ENCODE results near the gene KISS1R. TPM values are rescaled to one million over a fixed set of nuclear protein-coding genes. Genes with fewer than 3 reads are reported as not detected.
A peak's percentile ranks its signal among the peaks of the same experiment; 100 is the strongest.

Gene KISS1R
- total RNA-seq, 1 experiment from 2014 or later = not detected

DNA sequence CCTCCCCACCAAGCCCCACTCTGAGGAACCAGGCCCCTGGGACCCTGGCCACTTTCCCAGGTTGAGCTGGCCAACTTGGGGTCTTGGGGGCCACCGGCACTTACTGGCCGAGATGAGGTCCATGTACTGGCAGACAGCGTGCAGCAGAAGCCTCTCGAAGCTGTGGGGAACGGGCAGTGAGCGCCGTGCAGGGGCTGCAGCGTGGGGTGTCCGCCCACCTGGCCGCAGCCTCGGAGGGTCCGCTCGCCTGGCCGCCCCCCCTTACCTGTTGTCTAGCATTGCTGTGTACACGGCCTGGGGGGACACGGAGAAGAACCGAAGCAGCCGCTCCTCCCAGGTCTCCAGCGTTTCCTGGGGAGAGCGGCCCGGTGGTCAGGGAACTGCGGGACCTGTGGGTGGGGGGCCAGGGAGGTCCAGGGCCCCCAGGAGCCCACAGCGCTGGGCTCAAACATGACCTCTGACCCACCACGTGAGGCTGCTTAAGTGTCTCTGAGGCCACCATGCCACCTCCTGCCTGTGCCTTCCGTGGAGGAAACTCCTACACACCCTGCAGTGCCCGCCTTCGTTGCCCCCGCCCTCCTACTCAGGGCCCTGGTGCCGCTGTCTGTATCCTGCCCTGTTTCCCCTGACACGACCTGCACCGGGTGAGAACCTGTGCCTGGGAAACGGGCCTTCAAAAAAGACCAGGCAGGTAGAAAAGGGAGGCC lies 17.6 kb upstream of the KISS1R start:
- Mint-ChIP-seq H3K36me3 (ENCODE audit: insufficient read depth, unreplicated experiment) (peaks cover 25% of the 10 kb centered on the region), H3K4me1 (ENCODE audit: insufficient read depth, unreplicated experiment) (no peaks in the 10 kb centered on the region), H3K27ac (ENCODE audit: low read depth, unreplicated experiment) (no peak overlapping the region), H3K4me3 (ENCODE audit: unreplicated experiment) (no peak overlapping the region), H3K27me3 (ENCODE audit: insufficient read depth, unreplicated experiment) (no peaks in the 10 kb centered on the region), H3K9me3 (ENCODE audit: unreplicated experiment) (no peaks in the 10 kb centered on the region)
- POLR2A ChIA-PET = no interaction called here
- no peak for DNase-seq (ENCODE audit: unreplicated experiment)
- CTCF ChIA-PET = interaction anchor here (0.5 kb wide), 1 partner anchor 90 kb away, joined by 3 read pairs; no protein-coding TSS in a partner anchor
- BruUV-seq (replicated peaks) = no TSS peak
- intact Hi-C loops (cut with micrococcal nuclease) = no loop called here
- TF ChIP-seq, protein P1, sequence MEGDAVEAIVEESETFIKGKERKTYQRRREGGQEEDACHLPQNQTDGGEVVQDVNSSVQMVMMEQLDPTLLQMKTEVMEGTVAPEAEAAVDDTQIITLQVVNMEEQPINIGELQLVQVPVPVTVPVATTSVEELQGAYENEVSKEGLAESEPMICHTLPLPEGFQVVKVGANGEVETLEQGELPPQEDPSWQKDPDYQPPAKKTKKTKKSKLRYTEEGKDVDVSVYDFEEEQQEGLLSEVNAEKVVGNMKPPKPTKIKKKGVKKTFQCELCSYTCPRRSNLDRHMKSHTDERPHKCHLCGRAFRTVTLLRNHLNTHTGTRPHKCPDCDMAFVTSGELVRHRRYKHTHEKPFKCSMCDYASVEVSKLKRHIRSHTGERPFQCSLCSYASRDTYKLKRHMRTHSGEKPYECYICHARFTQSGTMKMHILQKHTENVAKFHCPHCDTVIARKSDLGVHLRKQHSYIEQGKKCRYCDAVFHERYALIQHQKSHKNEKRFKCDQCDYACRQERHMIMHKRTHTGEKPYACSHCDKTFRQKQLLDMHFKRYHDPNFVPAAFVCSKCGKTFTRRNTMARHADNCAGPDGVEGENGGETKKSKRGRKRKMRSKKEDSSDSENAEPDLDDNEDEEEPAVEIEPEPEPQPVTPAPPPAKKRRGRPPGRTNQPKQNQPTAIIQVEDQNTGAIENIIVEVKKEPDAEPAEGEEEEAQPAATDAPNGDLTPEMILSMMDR (IDR thresholded peaks at IDR 0.05; ENCODE audit: unreplicated experiment) = no peak

DNA sequence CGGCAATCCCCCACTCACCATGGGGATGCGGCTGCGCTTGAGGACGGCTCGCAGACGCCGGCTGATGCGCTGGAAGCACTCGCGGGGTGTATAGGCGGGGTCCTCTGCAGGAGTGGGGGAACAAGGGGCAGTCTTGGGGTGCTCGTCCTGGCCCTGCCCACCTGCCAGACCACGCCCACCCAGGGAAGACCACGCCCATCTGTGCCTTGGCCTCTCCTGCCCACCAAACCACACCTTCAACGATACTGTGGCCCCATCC lies 17.2 kb upstream of the KISS1R start:
- H3K27ac Mint-ChIP-seq (ENCODE audit: low read depth, unreplicated experiment) = no peak overlapping the region

GRCh38 chr19:900302-901111 lies 16.6 kb upstream of the KISS1R start:
- Mint-ChIP-seq H3K4me1 (ENCODE audit: insufficient read depth, unreplicated experiment) (no peaks in the 10 kb centered on the region), H3K36me3 (ENCODE audit: insufficient read depth, unreplicated experiment) (peaks cover 32% of the 10 kb centered on the region), H3K27me3 (ENCODE audit: insufficient read depth, unreplicated experiment) (no peaks in the 10 kb centered on the region), H3K9me3 (ENCODE audit: unreplicated experiment) (no peaks in the 10 kb centered on the region), H3K27ac (ENCODE audit: low read depth, unreplicated experiment) (no peak overlapping the region), H3K4me3 (ENCODE audit: unreplicated experiment) (no peak overlapping the region)
- peak; percentile 31 for DNase-seq (ENCODE audit: unreplicated experiment)
- CTCF ChIA-PET = interaction anchor here (0.5 kb wide), 1 partner anchor 91 kb away, joined by 3 read pairs; no protein-coding TSS in a partner anchor
- TF ChIP-seq, protein P1 (IDR thresholded peaks at IDR 0.05; ENCODE audit: unreplicated experiment) = no peak
- intact Hi-C loops (cut with micrococcal nuclease) = no loop called here
- BruUV-seq (replicated peaks) = no TSS peak
- POLR2A ChIA-PET = interaction anchor here (0.7 kb wide), 1 partner anchor 10 kb away, joined by 3 read pairs; no protein-coding TSS in a partner anchor

More for the DNA sequence above, 17.2 kb upstream of the KISS1R start:
- no peak for DNase-seq (ENCODE audit: unreplicated experiment)
- Mint-ChIP-seq H3K9me3 (ENCODE audit: unreplicated experiment) (no peaks in the 10 kb centered on the region), H3K4me1 (ENCODE audit: insufficient read depth, unreplicated experiment) (no peaks in the 10 kb centered on the region), H3K27me3 (ENCODE audit: insufficient read depth, unreplicated experiment) (no peaks in the 10 kb centered on the region), H3K36me3 (ENCODE audit: insufficient read depth, unreplicated experiment) (peaks cover 27% of the 10 kb centered on the region), H3K4me3 (ENCODE audit: unreplicated experiment) (no peak overlapping the region)
- TF ChIP-seq, protein P1 (IDR thresholded peaks at IDR 0.05; ENCODE audit: unreplicated experiment) = no peak
- intact Hi-C loops (cut with micrococcal nuclease) = no loop called here
- POLR2A ChIA-PET = no interaction called here
- no TSS peak for BruUV-seq (replicated peaks)
- CTCF ChIA-PET = interaction anchor here (0.5 kb wide), 1 partner anchor 91 kb away, joined by 3 read pairs; no protein-coding TSS in a partner anchor
